Left kidney (tissue), 2 donors: ENCODE data around the gene TNFSF15. TPM values are rescaled to one million over a fixed set of nuclear protein-coding genes. Genes with fewer than 3 reads are reported as not detected.
A peak's percentile ranks its signal among the peaks of the same experiment; 100 is the strongest.

Source experiments
- DNase-seq: peaks from one replicate; pipeline ENCODE4 v3.0.0-alpha.2; 2013
- polyA plus RNA-seq: library from polyadenylated mRNA; unstranded; fragments of 120-200 nt; gene quantifications from one replicate; pipeline ENCODE4 v1.2.1, GENCODE V29; 2013; ENCODE audit not compliant: insufficient read length

Gene TNFSF15
- polyA plus RNA-seq, 1 donor: 7.5 TPM

- no peak for DNase-seq
Measured at GRCh38 chr9:114825126-114825795, 19.4 kb upstream of the TNFSF15 start.

GRCh38 chr9:114824110-114824509, 18.3 kb upstream of the TNFSF15 start:
- no peak for DNase-seq

- no peak for DNase-seq
Measured at GRCh38 chr9:114823441-114823840, 17.6 kb upstream of the TNFSF15 start.

- no peak for DNase-seq
Measured at GRCh38 chr9:114822708-114823107, 16.9 kb upstream of the TNFSF15 start.

GRCh38 chr9:114820776-114821501, 15.1 kb upstream of the TNFSF15 start:
- no peak for DNase-seq

- no peak for DNase-seq
Measured at GRCh38 chr9:114818178-114818577, 12.3 kb upstream of the TNFSF15 start.

DNA sequence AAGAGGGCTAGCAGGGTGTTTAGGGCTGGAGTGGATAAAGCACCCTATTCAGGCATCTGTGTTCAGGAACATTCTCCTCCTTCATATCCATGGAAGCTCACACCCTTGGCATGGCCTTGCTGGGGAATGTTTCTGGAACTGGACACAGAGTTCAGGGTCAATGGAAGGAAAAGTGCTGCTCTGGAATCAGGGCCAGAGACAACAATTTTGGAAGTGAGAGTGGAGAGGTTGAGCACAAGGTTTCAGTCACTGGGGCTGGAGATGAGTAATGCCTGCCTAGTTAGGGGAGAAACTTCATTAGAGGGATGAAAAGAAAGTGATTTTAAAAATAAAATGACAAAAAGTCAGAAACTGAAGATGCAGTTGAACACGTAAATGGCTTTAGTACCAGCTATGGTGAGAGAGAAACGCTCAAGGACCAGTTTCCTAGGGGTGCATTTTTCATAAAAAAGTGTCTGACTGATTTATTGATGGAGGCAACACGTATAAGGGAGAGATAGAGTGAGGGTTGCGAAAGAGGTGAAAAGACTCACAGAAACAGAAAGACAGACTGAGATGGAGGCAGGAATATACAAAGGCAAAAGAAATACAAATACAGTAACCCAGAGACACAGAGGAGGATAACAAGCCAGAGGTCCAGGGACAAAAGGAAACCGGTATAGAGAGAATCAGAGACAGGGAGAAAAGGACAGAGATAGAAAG, 8.0 kb upstream of the TNFSF15 start:
- DNase-seq: no peak

DNA sequence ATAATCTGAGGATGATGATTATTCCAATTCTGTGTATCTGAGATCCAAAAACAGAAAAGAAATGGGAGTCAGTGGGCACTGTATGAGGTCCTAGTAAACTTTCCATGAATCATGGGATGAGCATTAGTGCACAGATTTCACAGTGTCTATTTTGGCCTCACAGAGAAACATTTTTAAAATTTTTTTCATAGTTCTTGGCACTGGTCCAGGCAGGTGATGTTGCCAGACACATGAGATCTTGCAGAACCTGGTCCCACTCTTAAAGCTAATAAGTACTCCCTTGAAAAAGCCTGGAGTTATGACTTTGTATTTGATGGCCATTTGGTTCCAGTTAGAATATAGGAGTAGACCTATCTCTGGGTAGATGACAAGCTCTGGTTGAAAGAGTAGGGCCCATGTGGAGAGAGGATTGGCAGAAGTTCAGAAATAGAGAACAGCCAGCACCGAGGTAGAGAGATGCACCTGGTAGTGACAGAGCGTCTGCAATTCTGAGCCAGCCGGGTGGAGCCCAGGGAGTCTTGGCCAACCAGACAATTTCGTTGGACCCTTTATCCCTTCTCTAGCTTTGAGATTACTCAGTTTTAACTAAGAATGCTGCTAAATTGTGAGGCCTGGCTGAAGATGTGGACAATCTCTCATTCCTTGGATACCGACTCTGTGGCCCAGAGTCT, 6.3 kb upstream of the TNFSF15 start:
- no peak for DNase-seq

- DNase-seq: no peak
Measured at GRCh38 chr9:114811301-114811700, 5.5 kb upstream of the TNFSF15 start.

GRCh38 chr9:114810614-114811013, 4.8 kb upstream of the TNFSF15 start:
- no peak for DNase-seq

GRCh38 chr9:114806526-114806900, 674 bp upstream of the TNFSF15 start:
- no peak for DNase-seq

DNA sequence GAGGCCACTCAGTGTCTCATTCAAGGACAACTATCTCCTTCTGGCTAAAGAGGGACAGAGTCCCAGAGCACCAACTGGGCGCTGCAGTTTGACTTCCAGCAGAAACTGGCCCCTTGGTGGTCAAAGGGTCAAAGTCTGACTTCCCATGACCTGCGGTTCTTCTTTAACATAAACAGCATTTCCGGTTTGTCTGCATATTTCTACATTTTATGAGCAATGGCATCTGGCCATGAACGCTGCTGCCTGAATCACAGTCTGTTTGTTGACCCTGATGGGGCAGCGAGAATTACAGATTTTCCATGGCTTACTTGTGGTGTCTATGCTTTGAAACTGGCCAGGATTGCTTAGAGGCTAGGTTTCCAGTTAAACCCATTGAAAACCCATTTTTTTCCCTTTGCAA, 1.3 kb downstream of the TNFSF15 start:
- peak; percentile 51 for DNase-seq

- no peak for DNase-seq
Measured at GRCh38 chr9:114803479-114804265, 2.2 kb downstream of the TNFSF15 start.

GRCh38 chr9:114799925-114800324, 5.9 kb downstream of the TNFSF15 start:
- DNase-seq: no peak

DNA sequence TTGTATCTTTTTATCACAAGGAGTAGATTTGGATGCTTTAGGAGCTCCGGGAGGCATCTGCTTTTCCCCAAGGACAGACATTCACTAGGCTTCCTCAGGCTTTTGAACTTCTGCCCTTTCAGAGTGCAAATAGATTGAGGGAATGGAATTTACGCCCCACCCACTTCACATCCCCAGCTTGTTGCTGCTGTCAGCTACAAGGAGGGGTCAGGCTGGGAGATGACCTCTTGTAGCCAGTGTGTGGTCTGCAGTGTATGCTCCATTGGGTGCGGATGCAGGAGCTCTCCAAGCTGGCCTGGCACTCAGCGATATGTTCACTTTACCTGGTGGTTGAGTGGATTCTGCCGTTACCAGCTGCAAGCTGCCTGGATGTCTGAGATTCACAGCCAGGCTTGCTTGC, 6.4 kb downstream of the TNFSF15 start:
- DNase-seq: no peak

GRCh38 chr9:114798780-114799427, 6.9 kb downstream of the TNFSF15 start:
- DNase-seq: no peak

DNA sequence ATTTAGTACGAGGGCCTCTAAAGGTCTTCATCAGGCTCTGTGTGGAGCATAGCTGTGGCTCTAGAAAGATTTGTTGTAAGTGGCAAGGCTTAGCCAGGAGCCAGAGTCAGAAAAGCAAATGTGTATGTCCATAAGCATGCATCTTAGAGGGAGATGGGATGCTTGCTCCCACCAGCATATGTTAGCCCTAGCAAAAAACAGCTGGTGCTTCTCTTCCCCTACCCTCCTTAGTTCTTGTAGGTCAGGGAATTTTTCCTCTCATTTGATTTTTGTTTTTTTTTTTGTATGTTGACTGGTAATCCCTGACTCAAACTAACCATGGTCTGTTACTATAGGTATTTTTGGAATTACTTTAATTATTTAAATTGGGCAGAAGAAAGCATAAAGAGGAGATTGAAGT, 7.7 kb downstream of the TNFSF15 start:
- no peak for DNase-seq

DNA sequence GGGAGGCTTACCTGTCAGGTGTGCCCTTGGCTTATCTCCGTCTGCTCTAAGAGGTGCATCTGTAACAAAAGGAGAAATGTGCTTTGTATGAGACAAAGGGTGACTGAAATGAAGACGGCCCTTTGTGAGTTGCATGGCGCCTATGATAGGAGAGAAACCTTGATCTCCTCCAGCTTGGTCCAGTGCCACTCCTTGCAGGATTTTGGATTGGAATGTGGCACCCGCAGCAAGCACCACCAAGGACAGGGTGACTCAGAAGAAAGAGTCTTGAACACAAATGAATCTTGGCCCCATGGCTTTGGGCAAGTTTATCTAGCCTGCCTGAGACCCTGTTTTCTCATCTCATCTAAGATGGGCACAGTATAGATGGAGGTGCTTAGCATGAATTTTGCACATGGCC, 13.4 kb downstream of the TNFSF15 start:
- DNase-seq: no peak

GRCh38 chr9:114791736-114792135, 14.1 kb downstream of the TNFSF15 start:
- DNase-seq: no peak

GRCh38 chr9:114791312-114791711, 14.5 kb downstream of the TNFSF15 start:
- DNase-seq: no peak

- DNase-seq: no peak
Measured at GRCh38 chr9:114790521-114790920, 15.3 kb downstream of the TNFSF15 start.
